SK-N-DZ (cell line): Measurements from ENCODE around the gene PDP2.

Source experiments
- DNase-seq: peaks from one replicate; pipeline ENCODE4 v3.0.0-alpha.2; 2015; ENCODE audit warnings: low spot score

PDP2 gene

DNA sequence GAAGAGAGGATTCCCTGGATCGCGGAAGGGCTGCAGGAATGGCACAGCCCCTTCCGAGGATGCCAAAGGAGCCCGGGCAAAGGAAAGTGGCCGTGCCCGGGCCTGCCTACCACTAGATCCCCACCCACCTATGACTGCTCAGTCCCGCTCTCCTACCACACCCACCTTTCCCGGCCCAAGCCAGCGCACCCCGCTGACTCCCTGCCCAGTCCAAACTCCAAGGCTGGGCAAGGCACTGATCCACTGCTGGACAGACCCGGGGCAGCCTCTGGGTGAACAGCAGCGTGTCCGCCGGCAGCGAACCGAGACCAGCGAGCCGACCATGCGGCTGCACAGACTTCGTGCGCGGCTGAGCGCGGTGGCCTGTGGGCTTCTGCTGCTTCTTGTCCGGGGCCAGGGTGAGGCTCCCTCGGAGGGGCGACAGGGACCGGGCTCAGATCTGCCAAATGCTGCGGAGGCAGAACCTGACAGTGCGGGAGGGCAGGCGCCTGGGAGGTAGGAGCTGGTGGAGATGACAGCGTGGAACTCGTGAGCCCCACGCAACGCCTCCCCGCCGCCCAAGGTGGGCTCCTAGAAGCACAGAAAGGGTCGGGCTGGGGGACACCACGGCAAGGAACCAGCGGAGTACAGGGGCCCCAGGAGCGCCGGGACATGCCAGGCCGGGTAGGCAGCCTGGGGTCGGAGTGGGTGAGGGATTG lies 55.1 kb downstream of the PDP2 start, which contains the start of gene CES2:
CES2 (plus strand) TSS at position 203 of the 698 bp plus-strand sequence; CDS start at position 323, 120 bp downstream.
- no peak for DNase-seq

DNA sequence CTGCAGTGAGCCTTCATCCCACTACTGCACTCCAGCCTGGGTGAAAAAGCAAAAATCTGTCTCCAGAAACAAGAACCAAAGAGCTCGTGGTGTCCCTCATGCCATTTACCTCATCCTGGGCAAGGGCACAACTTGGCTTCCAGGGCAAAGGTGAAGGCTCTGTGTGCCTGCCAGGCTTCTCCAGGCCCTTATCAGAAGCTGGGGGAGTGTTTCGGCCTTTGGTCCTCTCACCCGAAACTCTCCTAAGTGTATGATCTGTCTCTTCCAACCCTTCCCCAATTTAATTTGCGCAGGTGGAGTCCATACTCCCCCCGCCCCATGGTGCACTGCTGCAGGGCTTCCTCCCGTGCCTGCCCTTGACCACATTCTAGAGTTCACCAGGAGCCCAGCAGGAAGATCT lies 56.1 kb downstream of the PDP2 start:
- no peak for DNase-seq

DNA sequence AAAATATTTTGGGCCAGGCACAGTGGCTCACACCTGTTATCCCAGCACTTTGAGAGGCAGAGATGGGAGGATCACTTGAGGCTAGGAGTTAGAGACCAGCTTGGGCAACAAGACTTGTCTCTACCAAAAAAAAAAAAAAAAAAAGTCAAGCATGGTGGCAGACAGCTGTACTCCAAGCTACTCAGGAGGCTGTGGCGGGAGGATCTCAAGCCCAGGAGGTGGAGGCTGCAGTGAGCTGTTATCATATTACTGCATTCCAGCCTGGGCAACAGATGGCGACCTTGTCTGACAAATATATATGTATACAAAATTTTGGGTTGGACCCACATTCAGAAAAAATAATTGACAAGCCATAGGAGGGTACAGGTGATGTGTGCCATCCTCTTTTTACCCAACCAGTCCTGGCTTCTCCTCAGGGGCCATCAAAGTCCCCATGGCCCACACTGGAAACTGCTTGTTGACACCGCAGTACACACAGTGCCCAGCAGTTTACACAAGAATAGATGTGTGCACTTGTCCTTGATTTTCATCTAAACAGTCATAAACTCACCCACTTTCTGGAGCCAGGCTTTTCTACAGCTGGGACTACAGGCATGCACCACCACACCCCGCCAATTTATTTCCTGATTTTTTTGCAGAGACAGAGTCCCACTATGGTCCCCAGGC lies 56.7 kb downstream of the PDP2 start:
- no peak for DNase-seq

DNA sequence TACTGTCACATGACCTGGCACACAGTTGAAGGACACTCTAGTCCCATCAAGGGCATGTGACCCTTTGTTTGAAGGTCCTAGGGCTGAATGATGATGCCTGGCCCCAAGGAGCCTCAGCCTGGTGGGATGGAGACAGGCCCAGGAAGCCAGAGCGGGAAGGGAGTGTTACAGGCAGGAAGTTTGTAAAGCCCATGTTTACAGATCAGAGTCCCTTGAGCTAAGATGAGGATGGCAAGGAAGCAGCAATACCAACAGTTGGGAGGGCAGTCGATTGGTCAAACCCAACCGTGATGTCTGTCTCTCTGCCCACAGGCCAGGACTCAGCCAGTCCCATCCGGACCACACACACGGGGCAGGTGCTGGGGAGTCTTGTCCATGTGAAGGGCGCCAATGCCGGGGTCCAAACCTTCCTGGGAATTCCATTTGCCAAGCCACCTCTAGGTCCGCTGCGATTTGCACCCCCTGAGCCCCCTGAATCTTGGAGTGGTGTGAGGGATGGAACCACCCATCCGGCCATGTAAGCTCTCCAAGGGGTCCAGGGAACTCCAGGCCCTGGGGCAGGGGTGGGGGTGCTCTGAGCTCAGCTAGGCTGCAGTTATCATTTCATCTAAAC lies 57.5 kb downstream of the PDP2 start:
- DNase-seq: no peak

DNA sequence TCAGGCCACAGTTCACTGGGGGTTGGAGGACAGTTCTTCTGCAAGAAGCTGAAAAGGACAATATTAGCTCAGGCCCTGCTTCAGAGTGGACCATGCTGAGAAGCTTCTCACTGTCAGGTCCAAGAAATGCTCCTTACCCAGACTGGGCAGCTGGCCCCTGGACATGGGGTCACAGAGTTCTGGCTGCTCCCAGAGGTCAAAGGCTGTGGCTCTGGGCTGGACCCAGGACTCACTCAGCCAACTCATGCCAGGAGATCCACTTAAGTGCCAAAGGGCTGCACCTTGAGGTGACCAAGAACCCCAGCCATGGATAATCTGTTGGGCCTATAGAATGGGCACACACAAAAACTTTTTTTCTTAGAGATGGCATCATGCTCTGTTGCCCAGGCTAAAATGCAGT lies 59.1 kb downstream of the PDP2 start:
- no peak for DNase-seq

DNA sequence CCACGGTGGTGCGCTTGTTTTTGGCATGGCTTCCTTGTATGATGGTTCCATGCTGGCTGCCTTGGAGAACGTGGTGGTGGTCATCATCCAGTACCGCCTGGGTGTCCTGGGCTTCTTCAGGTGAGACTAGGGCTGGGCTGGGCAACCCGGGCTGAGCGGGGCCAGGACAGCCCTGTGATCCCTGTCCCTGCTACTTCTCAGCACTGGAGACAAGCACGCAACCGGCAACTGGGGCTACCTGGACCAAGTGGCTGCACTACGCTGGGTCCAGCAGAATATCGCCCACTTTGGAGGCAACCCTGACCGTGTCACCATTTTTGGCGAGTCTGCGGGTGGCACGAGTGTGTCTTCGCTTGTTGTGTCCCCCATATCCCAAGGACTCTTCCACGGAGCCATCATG lies 59.9 kb downstream of the PDP2 start:
- DNase-seq: no peak
